GM19239 (cell line): ENCODE data around the gene GRIK2.

Experiments
- DNase-seq: peaks from one replicate; pipeline ENCODE4 v3.0.0; 2011; ENCODE audit warnings: low spot score; ENCODE audit not compliant: insufficient read length
- FAIRE-seq: peaks from 2 replicates; lab custom pipeline; 2011; peaks lifted over from hg19 to GRCh38; lab: Jason Lieb, UNC

Gene GRIK2

DNA sequence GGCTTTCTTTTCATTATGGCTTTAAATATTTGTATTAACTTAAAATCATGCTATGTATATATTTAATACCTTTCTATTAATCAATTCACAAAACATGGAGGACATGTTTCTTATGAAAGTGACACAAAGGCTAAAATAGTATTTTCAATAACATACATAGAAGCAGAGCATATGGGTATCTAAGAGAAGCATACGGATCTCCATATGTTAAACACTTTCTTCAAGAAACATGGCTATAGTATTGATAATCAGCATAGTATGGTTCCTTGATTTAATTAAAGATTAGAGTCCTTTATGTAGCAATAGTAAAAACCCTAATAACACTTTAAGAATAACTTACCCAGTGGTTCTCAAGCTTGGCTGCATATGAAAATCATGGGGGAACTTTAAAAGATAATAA lies 58.5 kb downstream of the GRIK2 start:
- DNase-seq (no peak), FAIRE-seq (no peak)

DNA sequence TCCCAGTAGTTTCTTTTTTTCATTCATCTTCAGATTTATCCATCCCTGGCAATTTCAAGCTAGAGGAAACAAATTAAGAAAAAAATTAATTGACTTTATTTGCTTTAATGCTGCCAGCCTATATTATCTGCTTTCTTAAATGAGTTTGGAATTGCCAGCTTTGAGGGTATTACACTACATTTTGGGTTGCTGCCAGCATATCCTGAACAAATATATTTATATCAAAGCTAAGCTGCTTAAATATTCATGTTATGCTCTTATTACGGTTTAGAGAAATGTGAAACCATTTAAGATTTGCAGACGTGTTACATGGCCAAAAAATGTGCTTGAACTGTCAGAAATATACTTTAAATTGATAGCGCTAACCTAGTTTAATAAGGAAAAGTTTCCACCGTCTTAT lies 59.7 kb downstream of the GRIK2 start:
- no peak for FAIRE-seq
- no peak for DNase-seq

DNA sequence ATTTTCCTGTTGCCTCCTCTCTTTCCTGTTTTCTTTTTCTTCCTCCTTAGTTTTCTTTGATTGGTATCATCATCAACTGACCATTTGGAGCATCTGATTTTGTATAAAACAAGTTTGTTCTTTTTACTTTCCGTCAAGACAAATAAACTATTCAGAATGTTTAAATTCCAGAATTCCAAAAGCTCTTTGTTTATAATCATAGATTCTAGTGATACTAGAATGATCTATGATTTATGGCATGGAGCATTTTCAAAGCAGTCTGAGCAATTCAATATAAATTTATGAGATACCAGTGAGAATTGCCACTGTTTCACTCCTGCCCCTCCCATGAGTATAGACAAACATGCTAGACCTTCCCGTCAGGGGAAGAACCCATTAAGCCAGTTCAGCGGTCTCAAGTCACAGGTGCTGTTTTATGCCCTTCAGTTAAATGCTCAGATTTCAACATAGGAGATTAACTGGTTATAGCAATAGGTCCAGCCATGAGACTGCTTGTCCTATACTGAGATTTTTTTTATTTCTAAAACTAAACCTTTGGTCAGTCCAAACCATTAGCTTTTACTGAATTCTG lies 60.7 kb downstream of the GRIK2 start:
- DNase-seq, result no peak
- no peak for FAIRE-seq

GRCh38 chr6:101458336-101458735 lies 64.8 kb downstream of the GRIK2 start:
- no peak for FAIRE-seq
- no peak for DNase-seq

GRCh38 chr6:101458826-101459225 lies 65.3 kb downstream of the GRIK2 start:
- DNase-seq, result no peak
- no peak for FAIRE-seq

DNA sequence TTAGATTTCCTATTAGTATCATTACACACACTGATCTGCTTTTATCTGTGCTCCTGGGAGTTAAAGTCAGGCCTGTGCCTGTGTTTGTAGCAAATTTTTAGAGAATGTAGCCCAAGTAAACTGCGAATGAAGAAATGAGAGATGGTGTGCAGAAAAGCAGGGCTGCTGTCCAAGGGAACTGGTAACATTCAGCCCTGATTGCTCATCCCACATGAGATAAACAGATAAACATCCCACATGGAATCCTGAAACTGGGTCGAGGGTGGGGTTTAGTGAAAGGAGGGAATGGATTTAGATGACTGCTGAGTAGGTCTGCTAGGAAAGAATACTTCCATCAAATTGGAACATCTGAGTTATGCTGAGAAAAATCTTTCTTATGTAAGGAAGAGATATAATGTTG lies 69.1 kb downstream of the GRIK2 start:
- FAIRE-seq (no peak), DNase-seq (no peak)

DNA sequence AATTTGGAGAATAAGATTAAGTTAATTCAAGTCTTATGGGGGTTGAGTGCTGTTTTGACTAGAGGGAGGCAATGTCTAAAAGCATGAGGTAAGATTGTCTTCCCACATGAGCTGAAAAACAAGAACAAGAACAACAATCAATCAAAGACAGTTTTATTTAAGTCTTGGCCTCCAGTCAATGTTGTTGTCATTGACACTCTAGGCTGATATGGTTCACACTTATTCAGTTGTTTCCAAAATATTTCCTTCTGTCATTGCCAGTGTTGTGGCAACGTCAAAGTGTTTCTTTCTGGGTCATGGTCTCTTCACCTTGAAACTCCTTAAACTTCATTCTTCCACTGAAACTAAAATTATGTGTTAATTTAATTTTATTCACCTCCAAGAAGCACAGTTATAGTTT lies 72.4 kb downstream of the GRIK2 start:
- no peak for DNase-seq
- no peak for FAIRE-seq

DNA sequence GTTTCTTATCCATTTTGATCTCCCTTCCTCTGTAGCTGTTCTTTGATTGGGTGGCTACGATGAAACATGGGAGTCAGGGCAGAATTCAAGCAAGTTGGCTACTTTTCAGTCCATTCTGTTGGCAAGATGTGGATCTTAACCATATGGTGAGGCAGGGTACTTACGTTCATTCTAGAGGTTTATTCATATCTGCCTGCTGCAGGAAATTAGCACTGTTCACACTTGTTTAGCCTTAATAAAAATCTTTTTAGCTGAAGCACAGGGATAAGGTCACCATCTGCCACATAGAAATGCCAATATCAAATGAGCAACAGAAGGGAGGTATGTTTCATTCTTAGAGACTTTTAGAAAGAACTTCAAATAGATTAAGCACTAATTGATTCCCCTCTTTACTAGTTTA lies 83.9 kb downstream of the GRIK2 start:
- FAIRE-seq (no peak), DNase-seq (no peak)

GRCh38 chr6:101478891-101479290 lies 85.4 kb downstream of the GRIK2 start:
- FAIRE-seq (no peak), DNase-seq (no peak)

- no peak for FAIRE-seq
- DNase-seq, result no peak
These were observed 89.1 kb downstream of the GRIK2 start for GRCh38 chr6:101482606-101483005.

DNA sequence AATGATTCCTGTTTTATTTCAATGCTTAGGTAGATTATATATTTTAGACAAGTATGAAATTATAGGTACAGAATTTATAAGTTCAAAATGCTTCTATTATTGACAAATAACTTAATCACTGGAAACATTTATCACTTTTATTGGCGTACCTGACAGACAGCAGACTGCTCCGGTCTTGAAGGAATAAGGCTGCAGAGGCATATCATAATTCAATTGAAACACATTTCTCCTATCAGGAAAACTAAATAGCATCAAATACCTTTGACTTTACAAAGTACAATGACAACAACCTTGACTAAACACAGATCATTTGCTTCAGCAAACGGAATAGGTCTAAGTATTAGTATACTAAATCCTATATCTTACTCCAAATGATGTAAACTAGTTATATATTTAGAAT lies 91.3 kb downstream of the GRIK2 start:
- FAIRE-seq, result no peak
- DNase-seq, result no peak

DNA sequence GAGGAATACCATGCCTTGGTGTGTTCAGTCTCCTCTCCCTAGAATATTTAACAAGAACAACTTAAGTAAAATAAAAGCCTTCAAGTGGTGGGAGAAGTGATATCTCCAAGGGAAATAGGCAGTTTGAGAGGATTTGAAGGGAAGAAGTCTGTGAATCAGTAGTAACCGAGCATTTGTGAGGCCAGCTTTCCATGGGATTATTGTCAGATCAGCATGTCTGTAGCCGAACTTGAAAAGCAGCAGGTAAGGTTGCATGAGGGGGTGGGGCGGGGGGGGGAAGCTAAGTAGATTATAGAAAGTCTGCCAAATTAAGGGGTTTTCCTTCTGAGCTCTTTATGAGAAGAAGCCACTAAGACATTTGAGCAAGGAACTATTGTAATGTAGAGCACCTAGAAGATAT lies 92.6 kb downstream of the GRIK2 start:
- DNase-seq (no peak), FAIRE-seq (no peak)

DNA sequence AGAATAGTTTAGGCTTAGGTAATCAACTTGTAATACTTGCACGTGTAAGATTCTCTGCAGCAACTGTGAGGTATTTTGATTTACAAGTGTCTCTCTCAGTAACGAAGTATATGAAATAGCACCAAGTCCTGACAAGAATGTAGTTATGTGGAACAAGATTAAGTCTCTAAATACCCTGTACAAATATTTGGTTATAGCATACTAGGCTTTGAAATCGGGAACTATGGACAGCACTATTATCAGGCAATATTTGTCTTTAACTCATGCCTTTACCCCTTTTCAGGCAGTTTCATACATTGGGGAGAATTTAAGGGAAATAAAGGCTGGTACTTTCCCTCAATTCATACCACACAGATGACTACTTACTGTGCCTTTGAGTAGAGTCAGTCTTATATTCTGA lies 93.2 kb downstream of the GRIK2 start:
- DNase-seq (no peak), FAIRE-seq (no peak)

DNA sequence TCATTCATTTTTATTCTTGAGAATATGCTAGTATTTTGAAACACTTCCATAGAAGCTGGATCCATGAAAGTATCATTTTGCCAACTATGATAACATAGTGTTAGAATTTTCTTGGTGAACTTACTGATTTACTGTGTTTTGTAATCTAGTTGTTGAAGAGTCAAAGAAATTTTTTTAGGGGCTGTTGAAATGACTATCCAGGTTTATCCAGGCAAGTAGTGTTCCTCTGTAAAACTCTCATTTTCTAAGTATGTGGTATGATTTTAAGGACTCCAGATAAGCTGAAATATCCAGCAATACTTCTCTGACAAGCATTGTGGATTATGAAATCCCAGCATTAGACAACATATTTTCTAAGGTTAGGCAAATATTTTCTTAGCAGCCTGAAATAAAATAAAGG lies 95.9 kb downstream of the GRIK2 start:
- DNase-seq (no peak), FAIRE-seq (no peak)

- FAIRE-seq (no peak), DNase-seq (no peak)
These were observed 97.3 kb downstream of the GRIK2 start for GRCh38 chr6:101490857-101491256.

- FAIRE-seq, result no peak
- no peak for DNase-seq
These were observed 109.3 kb downstream of the GRIK2 start for GRCh38 chr6:101502818-101503217.

- no peak for FAIRE-seq
These were observed 116.0 kb downstream of the GRIK2 start for GRCh38 chr6:101509536-101509935.

DNA sequence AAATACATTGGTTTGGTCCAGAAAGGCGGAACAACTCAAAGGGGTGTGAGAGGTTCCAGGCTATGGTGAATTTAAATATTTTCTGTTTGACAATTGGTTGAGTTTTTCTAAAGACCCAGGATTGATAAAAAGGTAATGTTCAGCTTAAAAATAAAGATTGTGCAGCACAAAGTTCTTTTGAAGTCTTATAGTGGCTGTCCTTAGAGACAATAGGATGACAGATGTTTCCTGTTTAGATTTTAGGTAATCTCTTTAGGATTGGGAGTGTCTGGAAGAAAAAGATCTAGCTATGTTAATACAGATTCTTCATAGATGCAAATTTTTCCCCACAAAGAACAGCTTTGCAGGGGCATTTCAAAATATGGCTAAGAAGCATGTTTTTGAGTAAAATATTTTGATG lies 119.7 kb downstream of the GRIK2 start:
- FAIRE-seq (no peak), DNase-seq (no peak)

More at GRCh38 chr6:101509536-101509935, 116.0 kb downstream of the GRIK2 start:
- no peak for DNase-seq

- DNase-seq (no peak), FAIRE-seq (no peak)
These were observed 123.1 kb downstream of the GRIK2 start for GRCh38 chr6:101516578-101516977.

DNA sequence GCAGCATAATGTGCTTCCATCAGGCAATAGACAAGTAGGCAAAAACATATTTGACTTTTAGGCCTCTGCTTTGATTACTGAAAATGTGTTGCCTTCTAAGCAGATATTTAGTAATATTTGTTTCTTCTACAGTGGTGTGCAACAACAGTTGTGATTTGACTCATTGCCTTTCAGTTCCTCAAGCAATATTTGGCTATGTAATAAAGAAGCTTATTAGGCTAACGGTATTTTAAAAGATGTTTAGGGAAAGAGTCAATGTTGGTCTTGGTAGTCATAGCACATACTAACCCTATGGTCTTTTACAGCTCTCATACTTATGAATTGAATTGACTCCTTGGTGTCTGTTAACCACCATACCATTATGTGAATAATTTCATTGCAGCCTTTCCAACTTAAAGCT lies 124.1 kb downstream of the GRIK2 start:
- DNase-seq (no peak), FAIRE-seq (no peak)

GRCh38 chr6:101522254-101522653 lies 128.7 kb downstream of the GRIK2 start:
- no peak for DNase-seq
- no peak for FAIRE-seq

DNA sequence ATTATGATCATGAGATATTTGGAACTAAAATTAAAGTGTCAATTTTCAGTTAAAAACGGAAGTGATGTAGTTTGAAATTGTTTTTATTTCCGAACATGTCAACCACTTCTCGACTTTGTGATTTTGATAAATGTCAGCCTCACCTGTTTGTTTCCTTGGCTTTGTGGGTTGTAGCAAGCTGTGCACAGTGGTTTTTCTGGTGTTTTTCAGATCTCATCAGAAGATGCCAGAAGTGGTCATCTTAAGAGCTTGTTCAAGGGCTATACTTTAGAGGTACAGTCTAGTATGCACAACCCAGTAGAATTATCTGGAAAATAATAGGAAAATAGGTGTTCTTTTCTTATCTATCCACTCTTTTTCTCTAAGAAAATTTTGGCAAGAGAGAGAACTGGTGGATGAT lies 134.0 kb downstream of the GRIK2 start:
- no peak for FAIRE-seq
- DNase-seq, result no peak

DNA sequence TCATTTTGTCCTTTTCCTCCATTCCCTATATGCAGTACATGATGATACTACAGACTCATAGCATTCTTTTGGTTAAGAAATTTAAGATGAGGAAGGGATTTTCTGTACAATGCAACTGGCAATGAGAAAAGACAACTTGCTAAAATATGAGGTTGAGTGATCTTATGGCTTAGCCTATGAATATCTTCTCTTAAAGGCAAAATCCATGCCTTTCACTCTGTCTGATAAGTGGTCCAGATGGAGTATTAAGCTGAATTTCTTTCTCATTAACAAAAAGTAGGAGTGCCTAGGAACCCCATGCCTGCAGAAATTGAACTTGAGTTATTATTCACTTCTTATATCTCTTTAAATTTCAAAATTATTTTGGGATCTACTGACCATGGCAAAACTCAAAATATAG lies 135.3 kb downstream of the GRIK2 start:
- DNase-seq, result no peak
- FAIRE-seq, result no peak
